Ecto neural progenitor cell (in vitro differentiated cells): ENCODE data around the gene PCSK2.

Source experiments
- DNase-seq: peaks from one replicate; pipeline ENCODE4 v3.0.0-alpha.2; 2018; ENCODE audit warnings: low spot score

The PCSK2 gene

GRCh38 chr20:17480696-17481095 is 253.9 kb downstream of the PCSK2 start:
- no peak for DNase-seq

DNA sequence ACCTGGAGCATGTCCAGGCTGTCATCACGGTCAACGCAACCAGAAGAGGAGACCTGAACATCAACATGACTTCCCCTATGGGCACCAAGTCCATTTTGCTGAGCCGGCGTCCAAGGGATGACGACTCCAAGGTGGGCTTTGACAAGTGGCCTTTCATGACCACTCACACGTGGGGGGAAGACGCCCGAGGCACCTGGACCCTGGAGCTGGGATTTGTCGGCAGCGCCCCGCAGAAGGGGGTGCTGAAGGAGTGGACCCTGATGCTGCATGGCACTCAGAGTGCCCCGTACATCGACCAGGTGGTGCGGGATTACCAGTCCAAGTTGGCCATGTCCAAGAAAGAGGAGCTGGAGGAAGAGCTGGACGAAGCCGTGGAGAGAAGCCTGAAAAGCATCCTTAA is 254.8 kb downstream of the PCSK2 start:
- DNase-seq = no peak

DNA sequence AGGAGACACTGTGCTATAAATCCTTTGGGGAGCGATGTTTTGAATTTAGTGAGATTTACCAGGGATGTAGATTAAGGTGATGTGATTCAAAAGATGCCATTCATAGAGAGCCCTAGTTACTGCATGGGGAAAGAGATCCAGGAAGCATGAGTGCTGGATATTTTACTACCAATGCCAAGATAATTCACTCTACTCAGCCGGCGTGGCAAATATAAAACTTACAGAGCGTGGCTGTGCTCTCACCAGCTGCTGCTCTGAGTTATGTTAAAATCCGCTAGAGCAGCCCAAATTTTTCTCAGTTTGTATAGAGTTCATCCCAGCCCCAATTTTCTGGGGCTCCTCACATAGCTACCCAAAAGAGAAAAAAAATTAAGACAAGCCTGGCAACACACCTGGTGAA is 255.7 kb downstream of the PCSK2 start:
- no peak for DNase-seq

DNA sequence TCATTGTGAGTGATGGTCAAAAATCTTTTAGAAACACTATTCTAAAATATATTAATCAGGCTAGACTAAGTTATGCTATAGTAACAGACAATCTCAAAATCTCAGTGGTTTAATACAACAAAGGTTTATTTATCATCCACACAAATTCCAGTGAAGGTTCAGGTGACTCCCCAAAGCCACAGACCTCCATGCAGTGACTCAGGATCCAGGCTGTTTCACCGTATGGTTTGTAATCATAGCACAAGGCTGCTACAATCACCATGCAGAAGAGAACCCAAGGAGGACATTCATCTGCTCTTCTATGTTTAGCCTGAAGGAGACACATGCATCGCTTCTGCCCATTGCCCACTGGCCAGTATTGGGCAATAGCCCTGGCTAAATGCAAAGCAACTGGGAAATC is 258.2 kb downstream of the PCSK2 start:
- no peak for DNase-seq

DNA sequence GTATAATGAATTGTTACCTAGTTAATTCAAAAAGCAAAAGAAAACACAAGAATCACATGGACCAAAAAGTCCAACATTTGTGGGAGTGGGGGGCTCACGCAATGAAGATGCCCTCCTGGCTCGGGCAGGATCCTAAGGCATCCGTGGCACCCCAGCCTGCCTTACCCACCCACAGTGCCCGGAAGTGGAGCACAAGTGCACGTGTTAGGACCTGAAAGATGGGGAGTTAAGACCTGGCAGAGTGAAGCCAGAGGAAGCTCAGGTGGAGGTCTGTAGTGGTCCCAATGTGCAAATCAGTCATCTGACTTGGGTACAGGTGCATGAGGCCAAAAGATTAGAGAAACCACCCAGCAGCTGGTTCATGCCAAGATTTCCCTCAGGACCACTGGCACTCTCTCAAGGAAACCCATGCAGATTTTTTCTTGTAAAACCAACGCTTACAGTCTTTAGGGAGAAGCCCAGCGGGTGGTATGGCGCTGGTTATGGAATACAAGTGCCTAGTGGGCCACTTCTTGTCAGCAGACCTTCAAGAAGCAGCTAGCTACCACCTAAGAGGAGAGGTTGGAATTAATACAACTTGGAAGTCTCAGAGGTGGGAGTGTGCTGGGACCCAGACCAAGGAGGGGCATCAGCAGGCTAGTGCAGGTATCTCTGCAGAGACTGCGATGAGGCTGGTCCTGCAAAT is 262.2 kb downstream of the PCSK2 start:
- DNase-seq = no peak

DNA sequence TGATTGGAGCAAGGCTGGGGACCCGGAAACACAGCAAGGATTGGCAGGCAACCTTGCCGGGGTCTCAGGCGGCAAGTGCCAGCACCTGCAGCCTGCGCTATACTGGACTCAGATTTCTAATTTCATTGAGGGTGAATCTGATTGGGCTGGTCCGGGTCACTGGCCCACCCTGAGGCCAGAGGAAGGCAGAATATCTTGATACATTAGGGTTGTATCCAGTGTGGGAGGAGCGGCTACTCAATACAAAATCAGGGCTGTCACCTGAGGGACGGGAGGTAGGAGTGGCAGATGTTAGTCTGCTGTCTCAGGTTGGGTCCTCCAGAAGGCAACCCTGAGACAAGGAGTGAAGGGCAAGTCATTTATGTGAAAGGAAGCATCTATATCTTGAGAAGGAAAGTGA is 263.7 kb downstream of the PCSK2 start:
- DNase-seq = no peak

GRCh38 chr20:17491041-17491440 is 264.2 kb downstream of the PCSK2 start:
- DNase-seq = no peak

DNA sequence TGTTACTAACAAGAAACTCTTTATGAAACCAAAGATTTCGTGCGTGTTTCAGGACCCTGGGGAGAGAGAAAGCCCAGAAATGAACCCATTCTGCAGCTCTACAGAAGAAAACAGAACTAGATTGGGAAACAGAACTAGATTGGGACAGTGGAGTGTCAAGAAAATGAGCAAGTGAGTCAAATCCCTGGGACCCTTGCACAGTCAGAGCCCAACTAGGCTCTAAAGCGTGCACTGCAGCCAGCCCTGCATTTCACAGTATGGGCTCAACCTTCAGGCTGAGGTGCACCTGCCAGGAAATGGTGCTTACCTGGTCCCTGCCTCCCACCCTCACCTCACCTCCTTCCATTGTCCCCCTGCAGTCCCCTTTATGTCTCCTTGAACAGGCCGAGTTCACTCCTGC is 264.6 kb downstream of the PCSK2 start:
- DNase-seq = no peak

GRCh38 chr20:17493173-17493572 is 266.3 kb downstream of the PCSK2 start:
- DNase-seq = no peak

DNA sequence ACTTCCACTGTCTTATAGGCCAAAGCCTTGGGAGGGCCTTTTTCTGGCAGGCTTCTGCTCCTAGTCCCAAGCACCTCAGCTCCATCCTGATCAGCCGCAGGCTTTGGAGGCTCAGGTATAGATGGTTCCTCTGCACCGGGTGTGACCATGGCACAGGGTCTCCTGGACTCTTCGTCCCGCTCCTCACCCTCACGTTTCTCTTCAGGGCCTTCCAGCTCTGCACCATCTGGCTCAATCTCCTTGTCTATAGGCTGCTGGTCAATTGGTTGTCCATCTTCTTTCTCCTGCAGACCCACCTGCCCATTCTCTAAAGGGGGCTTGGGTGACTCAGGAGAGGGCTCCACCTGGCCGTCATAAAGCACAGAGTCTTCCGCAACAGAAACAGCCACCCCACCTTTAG is 267.4 kb downstream of the PCSK2 start:
- DNase-seq = no peak

- no peak for DNase-seq
These were observed 269.0 kb downstream of the PCSK2 start for GRCh38 chr20:17495826-17496225.

DNA sequence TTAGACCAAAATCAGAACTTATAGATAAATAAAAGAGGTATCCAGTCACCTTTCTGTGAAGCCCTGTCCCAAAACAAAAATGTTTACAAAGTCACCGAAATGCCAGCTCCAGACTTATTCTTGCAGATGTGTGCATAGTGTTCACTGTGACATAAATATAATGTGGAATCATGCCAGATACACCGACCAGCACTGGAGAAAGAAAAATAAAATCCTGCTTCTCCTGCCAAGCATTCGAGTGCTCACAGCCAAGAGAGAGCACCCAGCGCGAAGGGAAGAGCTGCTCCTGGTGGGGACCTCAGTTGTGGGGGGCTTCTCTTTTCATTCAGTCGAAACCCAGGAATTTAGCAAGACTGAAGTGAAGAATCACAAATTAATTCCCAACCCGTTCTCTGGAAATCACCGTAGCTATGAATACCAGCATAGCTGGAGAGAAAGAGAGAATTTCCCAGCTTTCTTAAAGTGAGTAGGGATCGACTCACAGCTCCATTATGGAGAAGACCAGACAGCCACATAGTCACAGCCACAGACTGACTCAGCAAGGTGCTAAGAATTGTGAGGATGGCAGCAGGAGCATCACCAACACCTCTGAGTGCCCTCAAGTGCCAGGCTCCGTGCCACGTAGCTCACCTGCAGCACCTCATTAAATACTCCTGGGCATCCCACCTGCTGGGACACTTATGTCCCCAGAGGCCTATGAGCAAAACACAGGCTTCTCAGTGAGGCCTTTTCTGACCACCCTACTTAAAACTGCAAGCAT is 271.2 kb downstream of the PCSK2 start:
- no peak for DNase-seq

DNA sequence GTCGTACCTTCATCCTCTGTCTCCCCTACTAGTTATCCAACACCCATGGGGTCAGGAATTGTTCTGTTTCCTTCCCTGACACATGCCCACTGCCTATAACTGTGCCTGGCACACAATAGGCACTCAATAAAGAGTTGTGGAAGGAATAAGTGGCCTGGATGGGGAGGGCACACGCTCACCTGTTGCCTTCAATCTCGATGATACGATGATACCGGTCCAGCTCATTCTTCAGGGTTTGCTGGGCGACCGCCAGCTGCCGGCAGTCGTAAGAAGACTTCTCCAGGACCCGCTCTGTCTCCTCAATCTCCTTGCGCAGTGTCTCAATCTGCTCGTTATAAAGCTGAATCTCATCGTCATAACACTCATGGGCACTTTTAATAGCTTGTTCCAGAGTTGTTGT is 271.8 kb downstream of the PCSK2 start:
- DNase-seq = no peak

GRCh38 chr20:17499041-17499440 is 272.2 kb downstream of the PCSK2 start:
- no peak for DNase-seq

- no peak for DNase-seq
These were observed 273.4 kb downstream of the PCSK2 start for GRCh38 chr20:17500271-17500670.

DNA sequence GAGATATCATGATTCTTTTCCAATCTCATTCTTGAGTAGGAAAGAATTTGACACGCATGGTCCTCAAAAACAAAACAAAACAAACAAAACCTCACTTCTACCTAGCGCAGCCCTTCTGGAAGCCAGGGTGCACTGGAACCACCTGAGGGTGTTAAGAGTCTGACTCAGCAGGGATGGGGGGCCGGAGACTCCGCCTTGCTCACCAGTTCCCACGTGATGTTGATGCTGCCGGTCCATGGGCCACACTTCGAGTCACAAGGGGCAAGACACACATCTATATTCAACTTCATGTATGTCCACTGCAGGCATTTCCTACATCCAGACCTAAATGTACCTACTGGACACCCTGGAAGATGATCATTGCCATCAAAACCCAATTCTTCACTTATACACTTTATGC is 274.0 kb downstream of the PCSK2 start:
- no peak for DNase-seq

GRCh38 chr20:17501701-17502100 is 274.9 kb downstream of the PCSK2 start:
- no peak for DNase-seq

DNA sequence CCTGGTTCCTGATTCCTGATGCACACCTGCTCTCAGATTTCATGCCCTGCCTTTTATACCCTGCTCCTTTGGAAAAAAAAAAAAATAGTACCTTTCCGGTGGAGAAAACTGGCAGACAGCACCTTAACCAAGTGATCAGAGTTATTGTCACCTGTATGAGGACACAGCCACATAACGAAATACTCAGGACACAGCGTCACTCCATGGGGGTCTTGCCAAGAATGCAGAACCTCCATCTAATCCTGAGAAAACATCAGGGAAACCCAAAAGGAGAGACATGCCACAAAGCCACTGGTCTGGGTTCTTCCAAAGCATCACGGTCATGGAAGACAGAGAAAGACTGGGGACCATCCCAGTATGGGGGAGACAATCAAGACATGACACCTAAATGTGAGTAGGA is 275.3 kb downstream of the PCSK2 start:
- DNase-seq = no peak

- no peak for DNase-seq
These were observed 276.6 kb downstream of the PCSK2 start for GRCh38 chr20:17503301-17504065.

DNA sequence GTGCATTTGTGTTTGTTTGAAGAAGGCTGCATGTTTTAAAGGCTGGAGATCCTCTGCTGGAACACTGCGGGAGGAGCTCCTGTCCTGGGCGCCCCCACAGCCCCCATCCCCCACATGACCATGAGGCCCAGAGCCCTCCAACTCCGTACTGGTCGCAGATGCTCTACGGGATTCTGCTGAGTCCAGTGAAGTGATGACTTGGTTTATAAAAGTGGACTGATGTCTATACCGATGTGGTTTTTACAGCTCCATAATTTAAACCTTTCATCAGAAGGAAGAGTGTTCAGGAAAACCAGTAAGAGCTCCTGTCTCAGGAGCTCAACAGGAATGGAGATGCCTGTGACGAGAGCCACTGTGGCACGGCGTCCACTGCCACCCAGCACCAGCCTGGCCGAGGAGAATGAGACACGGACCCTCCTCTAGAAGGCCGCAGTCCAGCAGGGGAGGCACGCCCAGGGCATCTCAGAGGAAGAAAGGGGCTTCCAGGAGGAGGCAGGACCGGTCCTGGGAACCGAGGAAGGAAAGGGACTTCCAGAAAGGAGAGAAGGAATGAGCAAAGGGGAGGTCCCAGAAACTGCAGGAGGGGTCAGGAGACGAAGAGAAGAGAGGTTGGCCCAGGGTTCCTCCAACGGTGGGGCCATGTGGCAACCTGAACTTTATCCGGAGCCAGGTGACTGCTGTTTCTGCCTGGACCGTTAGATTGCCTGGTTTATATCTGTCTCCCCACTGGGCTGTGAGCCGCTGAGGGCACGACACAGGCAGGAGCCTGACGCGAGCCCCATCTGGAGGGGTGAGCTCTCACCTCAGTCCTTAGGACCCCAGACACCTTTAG is 277.4 kb downstream of the PCSK2 start:
- DNase-seq = no peak

DNA sequence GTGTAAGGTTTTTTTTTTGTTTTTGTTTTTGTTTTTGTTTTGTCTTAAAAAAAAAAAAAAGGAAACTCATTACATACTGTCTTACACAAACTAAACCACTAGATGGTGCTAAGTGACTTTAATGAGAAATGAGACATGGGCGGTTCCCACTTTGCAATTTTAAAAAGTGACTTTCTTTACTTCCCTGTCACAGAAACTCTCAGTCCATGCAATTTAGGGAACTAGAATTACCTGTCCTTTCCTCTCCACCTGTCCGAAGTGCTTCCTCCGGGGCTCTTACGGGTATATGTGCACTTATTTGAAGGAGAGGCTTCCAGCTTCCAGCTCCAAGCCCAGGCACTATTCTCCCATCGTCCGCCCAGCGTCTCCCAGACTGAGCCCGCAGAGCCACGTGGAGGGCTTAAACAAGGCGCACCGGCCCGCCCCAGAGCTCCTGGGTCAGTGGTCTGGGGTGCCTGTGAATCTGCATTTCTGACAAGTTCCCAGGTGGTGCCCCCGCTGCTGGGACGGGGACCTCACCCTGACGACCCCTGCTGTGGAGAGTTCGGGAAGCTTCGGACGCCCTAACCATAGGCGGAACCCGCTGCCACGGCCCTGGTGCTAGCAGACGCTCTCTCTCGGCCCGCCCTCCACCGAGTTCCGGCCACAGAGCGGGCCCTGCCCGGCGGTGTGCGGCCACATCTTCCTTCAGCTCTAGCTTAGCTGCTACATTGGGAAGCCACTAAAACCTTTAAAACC is 278.2 kb downstream of the PCSK2 start:
- DNase-seq = peak; percentile 72
